Brain microvascular endothelial cell (primary cell): ENCODE measurements around the gene PPP1R37.

Experiments
- DNase-seq: peaks from one replicate; pipeline ENCODE4 v3.0.0-alpha.2; 2020
- H3K27ac ChIP-seq: fragments of 250-450 bp; sonication (Bioruptor Pico); 2 replicates; pipeline ENCODE4 v1.5.1; 2020; ENCODE audit warnings: mild to moderate bottlenecking, moderate library complexity
- H3K27me3 ChIP-seq: fragments of 250-450 bp; sonication (Bioruptor Pico); replicated peaks from 2 replicates; pipeline ENCODE4 v1.5.1; 2020; ENCODE audit warnings: mild to moderate bottlenecking
- H3K36me3 ChIP-seq: fragments of 250-450 bp; sonication (Bioruptor Pico); replicated peaks from 2 replicates; pipeline ENCODE4 v1.5.1; 2020; ENCODE audit warnings: mild to moderate bottlenecking
- H3K4me3 ChIP-seq: 2 replicates; pipeline ENCODE4 v1.5.1; 2011; ENCODE audit warnings: low read depth, mild to moderate bottlenecking, control low read depth, low read length, moderate library complexity
- CTCF ChIP-seq: IDR thresholded peaks from 2 replicates; pipeline ENCODE4 v1.5.1; 2011; ENCODE audit warnings: low read depth, mild to moderate bottlenecking, moderate library complexity, low read length, control low read depth, inconsistent platforms; ENCODE audit errors: missing control alignments
- in situ Hi-C: cut with HindIII; loops from 2 replicates; pipeline ENCODE4 v1.10.0; 2017; ENCODE audit warnings: low sequenced_read_pairs, low pct_ligation_motif_present

PPP1R37 gene

GRCh38 chr19:45140533-45140932 lies 47.6 kb downstream of the PPP1R37 start:
- no peaks in the 10 kb centered on the region for H3K27me3 ChIP-seq
- no peak overlapping the region for H3K27ac ChIP-seq
- H3K4me3 ChIP-seq: no peak overlapping the region
- peaks cover 19% of the 10 kb centered on the region for H3K36me3 ChIP-seq
- TF ChIP-seq CTCF: no peak
- DNase-seq: no peak
- in situ Hi-C loops: no loop called here

GRCh38 chr19:45141203-45141900 lies 48.4 kb downstream of the PPP1R37 start:
- no peak overlapping the region for H3K27ac ChIP-seq
- DNase-seq: no peak
- in situ Hi-C loops: no loop called here
- H3K27me3 ChIP-seq: no peaks in the 10 kb centered on the region
- TF ChIP-seq CTCF: no peak
- H3K36me3 ChIP-seq: peaks cover 19% of the 10 kb centered on the region
- H3K4me3 ChIP-seq: no peak overlapping the region

GRCh38 chr19:45142016-45142725 lies 49.2 kb downstream of the PPP1R37 start:
- H3K4me3 ChIP-seq: no peak overlapping the region
- in situ Hi-C loops: no loop called here
- TF ChIP-seq CTCF: no peak
- peaks cover 19% of the 10 kb centered on the region for H3K36me3 ChIP-seq
- H3K27me3 ChIP-seq: no peaks in the 10 kb centered on the region
- DNase-seq: no peak
- H3K27ac ChIP-seq: no peak overlapping the region

GRCh38 chr19:45142726-45143110 lies 49.7 kb downstream of the PPP1R37 start:
- no peak overlapping the region for H3K27ac ChIP-seq
- peaks cover 19% of the 10 kb centered on the region for H3K36me3 ChIP-seq
- in situ Hi-C loops: no loop called here

GRCh38 chr19:45144431-45145269 lies 51.7 kb downstream of the PPP1R37 start:
- peaks cover 19% of the 10 kb centered on the region for H3K36me3 ChIP-seq
- in situ Hi-C loops: no loop called here
- H3K27me3 ChIP-seq: no peaks in the 10 kb centered on the region
- no peak overlapping the region for H3K27ac ChIP-seq
- no peak for DNase-seq
- no peak for TF ChIP-seq CTCF
- no peak overlapping the region for H3K4me3 ChIP-seq

More at GRCh38 chr19:45142726-45143110, 49.7 kb downstream of the PPP1R37 start:
- H3K4me3 ChIP-seq: no peak overlapping the region
- no peaks in the 10 kb centered on the region for H3K27me3 ChIP-seq
- no peak for TF ChIP-seq CTCF
- no peak for DNase-seq
